ENCODE data around the gene NACC1.

DNA sequence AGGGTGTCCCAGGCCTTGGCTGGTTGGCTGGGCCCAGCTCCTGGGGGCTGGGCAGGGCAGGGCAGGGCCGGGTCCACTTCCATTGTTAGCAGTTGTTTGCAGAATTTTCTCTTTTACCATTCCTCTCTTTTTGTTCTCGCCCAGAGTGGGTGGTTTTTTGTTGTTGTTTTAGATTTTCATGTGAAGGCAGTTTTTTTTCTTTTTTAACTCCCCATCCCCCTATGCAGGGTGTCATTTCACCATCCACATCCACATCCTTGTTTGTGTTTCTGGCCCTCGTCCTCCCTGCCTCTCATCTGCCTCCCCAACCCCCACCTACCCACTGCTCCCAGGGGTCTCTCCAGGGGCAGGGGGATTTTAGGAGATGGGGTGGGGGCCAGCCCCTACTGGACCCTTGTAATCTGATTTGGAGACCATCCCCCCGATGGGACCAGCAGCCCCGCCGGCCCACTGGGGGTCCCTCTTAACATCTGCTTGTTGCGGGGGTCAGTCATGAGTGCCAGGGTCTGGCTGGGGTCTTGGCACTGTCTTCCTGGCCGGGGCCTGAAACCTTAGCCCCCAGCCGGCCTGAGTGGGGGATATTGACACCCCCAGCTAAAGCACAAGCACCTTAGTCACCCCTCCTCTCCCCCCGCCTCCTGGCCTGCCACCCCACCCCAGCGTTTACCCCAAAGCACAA lies 21.7 kb downstream of the NACC1 start:
- TF ChIP-seq POLR2AphosphoS5 (IDR thresholded peaks at IDR 0.05; ENCODE audit: insufficient read depth, low read depth, low read length) (no peak), EZH2 (IDR thresholded peaks at IDR 0.05; ENCODE audit: borderline replicate concordance, low read depth, low read length, severe bottlenecking) (no peak), POLR2A (IDR thresholded peaks at IDR 0.05; ENCODE audit: low read depth, low read length) (no peak), MYC (IDR thresholded peaks at IDR 0.05; ENCODE audit: low read depth, low read length) (no peak), JUN (IDR thresholded peaks at IDR 0.05; ENCODE audit: borderline replicate concordance, insufficient read depth, insufficient read length, low read depth) (no peak)
- TF ChIP-seq, protein P1, sequence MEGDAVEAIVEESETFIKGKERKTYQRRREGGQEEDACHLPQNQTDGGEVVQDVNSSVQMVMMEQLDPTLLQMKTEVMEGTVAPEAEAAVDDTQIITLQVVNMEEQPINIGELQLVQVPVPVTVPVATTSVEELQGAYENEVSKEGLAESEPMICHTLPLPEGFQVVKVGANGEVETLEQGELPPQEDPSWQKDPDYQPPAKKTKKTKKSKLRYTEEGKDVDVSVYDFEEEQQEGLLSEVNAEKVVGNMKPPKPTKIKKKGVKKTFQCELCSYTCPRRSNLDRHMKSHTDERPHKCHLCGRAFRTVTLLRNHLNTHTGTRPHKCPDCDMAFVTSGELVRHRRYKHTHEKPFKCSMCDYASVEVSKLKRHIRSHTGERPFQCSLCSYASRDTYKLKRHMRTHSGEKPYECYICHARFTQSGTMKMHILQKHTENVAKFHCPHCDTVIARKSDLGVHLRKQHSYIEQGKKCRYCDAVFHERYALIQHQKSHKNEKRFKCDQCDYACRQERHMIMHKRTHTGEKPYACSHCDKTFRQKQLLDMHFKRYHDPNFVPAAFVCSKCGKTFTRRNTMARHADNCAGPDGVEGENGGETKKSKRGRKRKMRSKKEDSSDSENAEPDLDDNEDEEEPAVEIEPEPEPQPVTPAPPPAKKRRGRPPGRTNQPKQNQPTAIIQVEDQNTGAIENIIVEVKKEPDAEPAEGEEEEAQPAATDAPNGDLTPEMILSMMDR (IDR thresholded peaks at IDR 0.05; ENCODE audit: extremely low read depth in 1 of 2, insufficient read depth in 1 of 2, low read depth in 1 of 2, low read length in 2 of 2) = no peak
- TF ChIP-seq, protein P2, sequence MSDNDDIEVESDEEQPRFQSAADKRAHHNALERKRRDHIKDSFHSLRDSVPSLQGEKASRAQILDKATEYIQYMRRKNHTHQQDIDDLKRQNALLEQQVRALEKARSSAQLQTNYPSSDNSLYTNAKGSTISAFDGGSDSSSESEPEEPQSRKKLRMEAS (IDR thresholded peaks at IDR 0.05; ENCODE audit: insufficient read depth, insufficient read length) = no peak
